H9 (cell line): ENCODE measurements around the gene LEF1. TPM values are rescaled to one million over a fixed set of nuclear protein-coding genes. Genes with fewer than 3 reads are reported as not detected.

ENCODE experiments used
- DNase-seq: peaks from one replicate; pipeline ENCODE4 v3.0.0-alpha.2; 2017
- H2AFZ ChIP-seq: one replicate; pipeline ENCODE4 v1.6.1; 2013; ENCODE audit warnings: mild to moderate bottlenecking, low read length, control low read depth, moderate library complexity
- H2AK5ac ChIP-seq: 2 replicates; pipeline ENCODE4 v1.6.1; 2013; ENCODE audit warnings: low read length, control low read depth, mixed read lengths; ENCODE audit not compliant: insufficient read length
- H2BK120ac ChIP-seq: one replicate; pipeline ENCODE4 v1.6.1; 2013; ENCODE audit warnings: low read depth, mild to moderate bottlenecking, low read length, control low read depth, inconsistent platforms; ENCODE audit not compliant: poor library complexity, severe bottlenecking
- H2BK12ac ChIP-seq: 2 replicates; pipeline ENCODE4 v1.6.1; 2013; ENCODE audit warnings: low read length, control low read depth, mixed read lengths, low read depth; ENCODE audit not compliant: insufficient read length
- H2BK15ac ChIP-seq: 2 replicates; pipeline ENCODE4 v1.6.1; 2013; ENCODE audit warnings: low read depth, low read length, control low read depth
- H2BK20ac ChIP-seq: one replicate; pipeline ENCODE4 v1.6.1; 2013; ENCODE audit warnings: low read depth, mild to moderate bottlenecking, low read length, control low read depth, inconsistent platforms; ENCODE audit not compliant: poor library complexity, severe bottlenecking
- H2BK5ac ChIP-seq: 2 replicates; pipeline ENCODE4 v1.6.1; 2013; ENCODE audit warnings: low read length, control low read depth, mixed read lengths; ENCODE audit not compliant: insufficient read length
- H3K14ac ChIP-seq: 2 replicates; pipeline ENCODE4 v1.6.1; 2013; ENCODE audit warnings: low read length, control low read depth; ENCODE audit not compliant: insufficient read depth
- H3K18ac ChIP-seq: 2 replicates; pipeline ENCODE4 v1.6.1; 2013; ENCODE audit warnings: low read depth, mild to moderate bottlenecking, mixed read lengths, low read length, control low read depth; ENCODE audit not compliant: insufficient read length
- H3K23ac ChIP-seq: 2 replicates; pipeline ENCODE4 v1.6.1; 2013; ENCODE audit warnings: low read length, control low read depth, mixed read lengths, low read depth; ENCODE audit not compliant: insufficient read length
- H3K23me2 ChIP-seq: 2 replicates; pipeline ENCODE4 v1.6.1; 2013; ENCODE audit warnings: low read depth, mild to moderate bottlenecking, mixed read lengths, low read length, control low read depth; ENCODE audit not compliant: insufficient read length, poor library complexity, severe bottlenecking
- H3K27ac ChIP-seq: 2 replicates; pipeline ENCODE4 v1.5.1; 2013; ENCODE audit warnings: low read length, control low read depth, mixed read lengths, low read depth; ENCODE audit not compliant: insufficient read length
- H3K27me3 ChIP-seq: 2 replicates; pipeline ENCODE4 v1.6.1; 2013; ENCODE audit warnings: low read length, control low read depth, inconsistent platforms; ENCODE audit not compliant: insufficient read depth
- H3K4ac ChIP-seq: 2 replicates; pipeline ENCODE4 v1.6.1; 2013; ENCODE audit warnings: low read depth, mild to moderate bottlenecking, control low read depth, inconsistent platforms, low read length, moderate library complexity
- H3K4me1 ChIP-seq: 2 replicates; pipeline ENCODE4 v1.6.1; 2013; ENCODE audit warnings: low read length, control low read depth, inconsistent platforms; ENCODE audit not compliant: insufficient read depth
- H3K4me2 ChIP-seq: 2 replicates; pipeline ENCODE4 v1.6.1; 2013; ENCODE audit warnings: low read length, control low read depth, mixed read lengths; ENCODE audit not compliant: insufficient read length, insufficient read depth
- H3K56ac ChIP-seq: 2 replicates; pipeline ENCODE4 v1.6.1; 2013; ENCODE audit warnings: low read depth, mild to moderate bottlenecking, mixed read lengths, low read length, control low read depth; ENCODE audit not compliant: insufficient read length
- H3K79me1 ChIP-seq: 2 replicates; pipeline ENCODE4 v1.6.1; 2013; ENCODE audit warnings: low read depth, mild to moderate bottlenecking, moderate library complexity, low read length, control low read depth, inconsistent platforms; ENCODE audit not compliant: insufficient read depth, poor library complexity, severe bottlenecking
- H3K79me2 ChIP-seq: 2 replicates; pipeline ENCODE4 v1.6.1; 2013; ENCODE audit warnings: low read length, control low read depth, inconsistent platforms; ENCODE audit not compliant: insufficient read depth
- H3K9ac ChIP-seq: 2 replicates; pipeline ENCODE4 v1.6.1; 2013; ENCODE audit warnings: low read length, control low read depth, mixed read lengths; ENCODE audit not compliant: insufficient read length; ENCODE audit errors: extremely low read depth
- H3K9me3 ChIP-seq: one replicate; pipeline ENCODE4 v1.6.1; 2013; ENCODE audit warnings: low read depth, low read length, inconsistent platforms; ENCODE audit not compliant: control insufficient read depth
- H3T11ph ChIP-seq: one replicate; pipeline ENCODE4 v1.6.1; 2013; ENCODE audit warnings: mild to moderate bottlenecking, low read length, control low read depth, inconsistent platforms
- H4K20me1 ChIP-seq: one replicate; pipeline ENCODE4 v1.6.1; 2013; ENCODE audit not compliant: control insufficient read depth, insufficient read length, insufficient read depth
- H4K5ac ChIP-seq: 2 replicates; pipeline ENCODE4 v1.6.1; 2013; ENCODE audit warnings: low read depth, mild to moderate bottlenecking, mixed read lengths, low read length, control low read depth; ENCODE audit not compliant: insufficient read length
- H4K8ac ChIP-seq: replicated peaks from 2 replicates; pipeline ENCODE4 v1.6.1; 2013; ENCODE audit warnings: low read length, control low read depth, mixed read lengths, low read depth; ENCODE audit not compliant: insufficient read length
- H4K91ac ChIP-seq: 2 replicates; pipeline ENCODE4 v1.6.1; 2013; ENCODE audit warnings: low read depth, mild to moderate bottlenecking, moderate library complexity, mixed read lengths, low read length, control low read depth; ENCODE audit not compliant: insufficient read length
- H3K27ac Mint-ChIP-seq, 3 experiments: 2 replicates in 2 of 3; 3 replicates in 1 of 3; pipeline ENCODE4 v1.8.0; 2020 to 2021; ENCODE audit warnings: mixed read lengths in 3 of 3, mild to moderate bottlenecking in 1 of 3, moderate library complexity in 1 of 3
- H3K27me3 Mint-ChIP-seq: 2 replicates; pipeline ENCODE4 v1.8.0; 2021; ENCODE audit warnings: low read depth, mild to moderate bottlenecking, moderate library complexity, mixed read lengths
- H3K36me3 Mint-ChIP-seq, 3 experiments: 2 replicates in 2 of 3; 3 replicates in 1 of 3; pipeline ENCODE4 v1.8.0; 2020 to 2021; ENCODE audit warnings: low read depth in 3 of 3, mixed read lengths in 3 of 3; ENCODE audit not compliant: insufficient read depth in 1 of 3
- H3K4me1 Mint-ChIP-seq, 2 experiments: 2 replicates each; pipeline ENCODE4 v1.8.0; 2020; ENCODE audit warnings: mixed read lengths in 2 of 2
- H3K4me3 Mint-ChIP-seq, 2 experiments: 2 replicates in 1 of 2; 3 replicates in 1 of 2; pipeline ENCODE4 v1.8.0; 2020 to 2021; ENCODE audit warnings: mild to moderate bottlenecking in 2 of 2, mixed read lengths in 2 of 2, moderate library complexity in 1 of 2
- H3K9me3 Mint-ChIP-seq, 2 experiments: 2 replicates in 1 of 2; 3 replicates in 1 of 2; pipeline ENCODE4 v1.8.0; 2020; ENCODE audit warnings: mild to moderate bottlenecking in 2 of 2, mixed read lengths in 2 of 2, moderate library complexity in 1 of 2
- WGBS: extraction: QIAGEN DNeasy Blood & Tissue Kit; methylation state at CpG from one replicate; pipeline ENCODE4 v1.1.7; 2013; ENCODE audit warnings: missing lambda C conversion rate, low lambda C conversion rate, mixed read lengths; ENCODE audit not compliant: insufficient read length; ENCODE audit errors: extremely low coverage; 5-methylcytosine and 5-hydroxymethylcytosine counted together
- total RNA-seq: library from RNA; stranded (reverse); gene quantifications from 2 replicates; pipeline ENCODE4 v1.2.1, GENCODE V29; 2021
- TF ChIP-seq, protein P1 (sequence below): fragments of 200-600 bp; sonication (generic); conservative IDR thresholded peaks from 3 replicates; pipeline ENCODE4 v1.8.0; 2021; ENCODE audit warnings: antibody characterized with exemption, mild to moderate bottlenecking

The LEF1 gene
- total RNA-seq, 1 experiment from 2014 or later, result 2.5 TPM

DNA sequence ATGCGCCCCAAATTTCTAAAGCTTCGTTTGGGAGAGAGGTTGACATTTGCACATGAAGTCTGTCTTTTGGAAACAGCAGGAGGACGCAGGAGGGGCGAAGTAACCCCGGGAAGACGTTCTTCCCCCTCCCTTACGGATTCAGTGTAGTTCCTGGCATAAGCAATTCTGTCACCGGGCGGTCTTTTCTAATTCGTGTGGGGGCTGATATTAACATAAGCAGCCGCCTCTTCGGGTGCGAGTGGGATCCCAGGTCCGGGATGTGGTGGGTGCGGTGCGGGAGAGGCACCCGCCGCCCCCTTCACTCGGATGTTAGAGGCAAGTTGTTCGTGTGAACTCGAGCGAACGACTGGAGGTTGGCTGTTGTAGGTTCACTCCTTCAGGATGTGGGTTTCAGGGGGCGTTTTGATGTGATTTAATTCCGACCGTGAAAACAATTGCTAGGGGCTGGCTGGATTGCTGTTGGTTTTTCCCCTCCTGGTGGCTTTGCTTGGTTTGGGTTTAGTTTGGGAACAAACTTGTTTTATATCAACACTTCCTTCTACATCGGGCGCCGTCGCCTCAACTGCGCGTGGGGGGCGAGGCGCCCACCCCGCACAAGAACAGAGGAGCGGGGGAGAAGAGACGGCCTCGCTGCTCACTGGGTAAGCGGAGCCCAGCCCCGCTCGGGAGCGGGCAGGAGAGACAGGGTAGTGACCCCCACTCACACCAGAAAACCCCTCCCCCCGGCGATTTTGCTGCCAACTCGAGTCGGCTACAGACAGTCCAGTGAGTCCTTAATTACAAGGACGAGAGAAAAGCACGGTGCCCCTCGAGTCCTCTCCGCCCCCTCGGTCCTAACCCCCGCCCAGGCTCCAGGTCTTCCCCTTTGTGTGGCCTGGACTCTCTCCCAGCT, 2.9 kb upstream of the LEF1 start:
- Histone ChIP-seq H3K18ac (no peak overlapping the region), H2BK20ac (no peak overlapping the region), H2BK5ac (no peak overlapping the region), H3K27ac (no peak overlapping the region), H4K8ac (no peak overlapping the region), H3K79me1 (no peaks in the 10 kb centered on the region), H3K27me3 (peaks cover 78% of the 10 kb centered on the region), H4K20me1 (no peaks in the 10 kb centered on the region), H4K91ac (no peak overlapping the region), H2BK120ac (no peak overlapping the region), H2BK15ac (no peak overlapping the region), H3K4me1 (peaks cover 4% of the 10 kb centered on the region), H2AK5ac (no peak overlapping the region), H3K23ac (no peak overlapping the region), H3K4ac (no peak overlapping the region), H3K23me2 (peaks cover 38% of the 10 kb centered on the region), H4K5ac (no peak overlapping the region), H2AFZ (no peak overlapping the region), H3K9me3 (no peaks in the 10 kb centered on the region), H2BK12ac (no peak overlapping the region), H3K79me2 (no peaks in the 10 kb centered on the region), H3K4me2 (peak overlapping the region; percentile 67), H3K14ac (no peak overlapping the region), H3T11ph (no peak overlapping the region), H3K9ac (no peak overlapping the region), H3K56ac (no peak overlapping the region)
- DNase-seq, result peak; percentile 57
- Mint-ChIP-seq H3K4me3 (peak overlapping the region; percentile 50 to 83), H3K9me3 (peaks cover 0 to 6% of the 10 kb centered on the region in 2 experiments; a peak in 3 of 5 replicates), H3K36me3 (peaks cover 0 to 1% (median 0%) of the 10 kb centered on the region in 3 experiments; a peak in 1 of 7 replicates), H3K27ac (0 out of 7 replicates have a peak overlapping the region, but pooled peaks of 1 of the 3 experiments have one; percentile 44), H3K4me1 (peaks cover 39 to 50% of the 10 kb centered on the region in 2 experiments), H3K27me3 (peaks cover 97% of the 10 kb centered on the region)
- TF ChIP-seq, protein P1, sequence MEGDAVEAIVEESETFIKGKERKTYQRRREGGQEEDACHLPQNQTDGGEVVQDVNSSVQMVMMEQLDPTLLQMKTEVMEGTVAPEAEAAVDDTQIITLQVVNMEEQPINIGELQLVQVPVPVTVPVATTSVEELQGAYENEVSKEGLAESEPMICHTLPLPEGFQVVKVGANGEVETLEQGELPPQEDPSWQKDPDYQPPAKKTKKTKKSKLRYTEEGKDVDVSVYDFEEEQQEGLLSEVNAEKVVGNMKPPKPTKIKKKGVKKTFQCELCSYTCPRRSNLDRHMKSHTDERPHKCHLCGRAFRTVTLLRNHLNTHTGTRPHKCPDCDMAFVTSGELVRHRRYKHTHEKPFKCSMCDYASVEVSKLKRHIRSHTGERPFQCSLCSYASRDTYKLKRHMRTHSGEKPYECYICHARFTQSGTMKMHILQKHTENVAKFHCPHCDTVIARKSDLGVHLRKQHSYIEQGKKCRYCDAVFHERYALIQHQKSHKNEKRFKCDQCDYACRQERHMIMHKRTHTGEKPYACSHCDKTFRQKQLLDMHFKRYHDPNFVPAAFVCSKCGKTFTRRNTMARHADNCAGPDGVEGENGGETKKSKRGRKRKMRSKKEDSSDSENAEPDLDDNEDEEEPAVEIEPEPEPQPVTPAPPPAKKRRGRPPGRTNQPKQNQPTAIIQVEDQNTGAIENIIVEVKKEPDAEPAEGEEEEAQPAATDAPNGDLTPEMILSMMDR, result no peak
- WGBS, result no CpG with 5 or more reads among the region's 52 CpGs
